ENCODE data around the gene CBS. TPM values are rescaled to one million over a fixed set of nuclear protein-coding genes. Genes with fewer than 3 reads are reported as not detected.
"Not testable (repeated sequence)": the region's sequence is repeated elsewhere in the genome, so short reads cannot be mapped to it uniquely, and the experiment has no call there.

Gene CBS
- polyA plus RNA-seq, 2 of the 4 experiments (the other 2 are of a cell fraction): 13.7 to 38.3 TPM

- H3K4me3 ChIP-seq; H3K27ac ChIP-seq; H3K4me2 ChIP-seq; DNase-seq (ENCODE audit: low read depth in 1 of 2, low spot score in 1 of 2); CTCF ChIA-PET; FAIRE-seq; H3K9me3 ChIP-seq; POLR2A ChIA-PET; H3K4me1 ChIP-seq: not testable (repeated sequence)
- WGBS (ENCODE audit: missing lambda C conversion rate): no CpG with 5 or more reads among the region's 16 CpGs
- ATAC-seq: peak; percentile 65 to 71; a peak in 5 of 6 replicates
These were observed 16.5 kb upstream of the CBS start for GRCh38 chr21:43091979-43092614.

- H3K4me1 ChIP-seq; H3K27ac ChIP-seq; CTCF ChIA-PET; H3K4me3 ChIP-seq; POLR2A ChIA-PET; FAIRE-seq; DNase-seq (ENCODE audit: low read depth in 1 of 2, low spot score in 1 of 2); H3K9me3 ChIP-seq; ATAC-seq; H3K4me2 ChIP-seq: not testable (repeated sequence)
- no CpG with 5 or more reads among the region's 3 CpGs for WGBS (ENCODE audit: missing lambda C conversion rate)
These were observed 15.3 kb upstream of the CBS start for GRCh38 chr21:43090947-43091346.

DNA sequence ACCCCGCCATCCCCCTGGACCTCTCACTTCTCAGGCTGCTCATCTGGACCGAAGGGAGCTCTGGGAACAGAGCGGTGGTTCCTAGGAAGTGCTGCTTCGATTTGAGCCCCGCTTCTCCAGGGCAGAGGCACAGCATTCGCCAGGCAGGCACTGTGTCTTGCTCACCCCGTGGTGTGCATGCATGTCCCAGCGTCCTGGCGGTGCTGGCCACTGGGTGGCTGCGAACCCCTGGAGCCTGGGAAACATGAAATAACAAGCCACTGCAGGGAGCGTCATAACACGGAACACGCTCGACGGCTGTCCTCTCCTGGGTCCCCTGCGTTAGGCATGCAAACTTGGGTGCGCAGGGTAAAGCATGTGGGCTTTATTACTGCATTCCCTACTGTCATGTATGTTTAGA lies 13.8 kb upstream of the CBS start:
- H3K4me2 ChIP-seq; FAIRE-seq; CTCF ChIA-PET; H3K4me1 ChIP-seq; DNase-seq (ENCODE audit: low read depth in 1 of 2, low spot score in 1 of 2); POLR2A ChIA-PET; H3K4me3 ChIP-seq; H3K9me3 ChIP-seq; H3K27ac ChIP-seq: not testable (repeated sequence)
- no CpG with 5 or more reads among the region's 17 CpGs for WGBS (ENCODE audit: missing lambda C conversion rate)
- peak in 1 of 2 experiments; percentile 41; a peak in 3 of 6 replicates for ATAC-seq

DNA sequence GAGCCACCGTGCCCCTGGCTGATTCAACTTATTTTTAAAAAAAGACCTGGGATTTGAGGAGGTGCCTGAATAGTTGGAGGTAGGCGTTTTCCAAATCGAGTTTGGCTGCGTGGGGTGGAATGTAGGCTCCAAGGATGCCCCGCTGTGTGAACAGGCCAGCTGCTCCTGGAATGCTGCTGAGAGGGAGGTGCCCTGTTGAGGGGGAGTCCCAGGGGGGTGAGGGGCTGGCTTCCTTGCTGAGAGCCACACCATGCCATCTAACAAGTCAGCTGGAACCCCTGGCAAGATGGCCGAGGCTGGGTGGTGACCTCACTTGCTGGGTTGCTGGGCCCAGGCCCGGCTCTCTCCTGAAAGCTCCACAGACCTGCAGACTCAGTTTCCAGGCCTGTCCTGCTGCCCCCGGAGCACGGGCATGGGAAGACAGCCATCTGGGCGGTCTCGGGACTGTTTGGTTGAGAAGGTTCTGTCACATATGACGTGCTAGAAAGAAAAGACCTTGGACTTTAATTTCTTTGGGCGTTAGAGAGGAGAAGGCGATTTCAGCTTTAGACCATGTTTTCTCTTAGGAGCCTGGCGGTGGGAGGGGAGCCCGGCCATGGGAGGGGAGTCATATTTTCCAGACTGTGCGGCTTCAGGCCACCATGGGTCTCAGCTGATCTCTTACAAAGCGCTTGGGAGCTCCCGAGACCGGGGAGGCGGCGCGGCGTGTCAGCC lies 7.1 kb upstream of the CBS start:
- H3K4me3 ChIP-seq; H3K4me2 ChIP-seq; ATAC-seq; FAIRE-seq; POLR2A ChIA-PET; H3K27ac ChIP-seq; CTCF ChIA-PET; DNase-seq (ENCODE audit: low read depth in 1 of 2, low spot score in 1 of 2); H3K4me1 ChIP-seq; H3K9me3 ChIP-seq: not testable (repeated sequence)
- WGBS (ENCODE audit: missing lambda C conversion rate): no CpG with 5 or more reads among the region's 24 CpGs

DNA sequence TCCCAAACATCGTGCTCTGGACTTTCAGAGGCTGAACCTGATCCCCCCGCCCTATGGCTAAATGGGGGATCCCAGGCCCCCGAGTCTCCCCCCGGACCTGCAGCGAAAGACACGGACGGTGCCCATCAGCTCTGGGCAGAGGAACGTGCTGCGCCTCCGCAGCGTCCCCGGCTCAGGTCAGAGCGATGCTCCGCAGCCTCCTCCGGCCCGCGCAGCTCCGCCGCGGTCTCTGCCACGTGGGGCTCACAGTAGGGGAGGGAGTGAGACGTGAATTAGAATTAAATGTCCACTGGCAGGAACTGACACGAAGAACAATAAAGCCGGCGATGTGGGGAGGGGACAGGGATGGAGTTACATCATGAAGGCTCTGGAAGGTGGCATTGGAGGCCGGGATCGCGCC lies 1.0 kb upstream of the CBS start:
- peak; percentile 5 to 38; a peak in 3 of 6 replicates for ATAC-seq
- H3K4me2 ChIP-seq; DNase-seq (ENCODE audit: low read depth in 1 of 2, low spot score in 1 of 2); FAIRE-seq; POLR2A ChIA-PET; H3K9me3 ChIP-seq; H3K4me1 ChIP-seq; H3K27ac ChIP-seq; H3K4me3 ChIP-seq; CTCF ChIA-PET: not testable (repeated sequence)
- no CpG with 5 or more reads among the region's 28 CpGs for WGBS (ENCODE audit: missing lambda C conversion rate)

- H3K9me3 ChIP-seq; H3K4me1 ChIP-seq; DNase-seq (ENCODE audit: low read depth in 1 of 2, low spot score in 1 of 2); FAIRE-seq; H3K4me3 ChIP-seq; POLR2A ChIA-PET; H3K4me2 ChIP-seq; CTCF ChIA-PET; H3K27ac ChIP-seq: not testable (repeated sequence)
- WGBS (ENCODE audit: missing lambda C conversion rate): no CpG with 5 or more reads among the region's 77 CpGs
- peak; percentile 34 to 75; a peak in 5 of 6 replicates for ATAC-seq
These were observed 495 bp upstream of the CBS start for GRCh38 chr21:43076023-43076637.

DNA sequence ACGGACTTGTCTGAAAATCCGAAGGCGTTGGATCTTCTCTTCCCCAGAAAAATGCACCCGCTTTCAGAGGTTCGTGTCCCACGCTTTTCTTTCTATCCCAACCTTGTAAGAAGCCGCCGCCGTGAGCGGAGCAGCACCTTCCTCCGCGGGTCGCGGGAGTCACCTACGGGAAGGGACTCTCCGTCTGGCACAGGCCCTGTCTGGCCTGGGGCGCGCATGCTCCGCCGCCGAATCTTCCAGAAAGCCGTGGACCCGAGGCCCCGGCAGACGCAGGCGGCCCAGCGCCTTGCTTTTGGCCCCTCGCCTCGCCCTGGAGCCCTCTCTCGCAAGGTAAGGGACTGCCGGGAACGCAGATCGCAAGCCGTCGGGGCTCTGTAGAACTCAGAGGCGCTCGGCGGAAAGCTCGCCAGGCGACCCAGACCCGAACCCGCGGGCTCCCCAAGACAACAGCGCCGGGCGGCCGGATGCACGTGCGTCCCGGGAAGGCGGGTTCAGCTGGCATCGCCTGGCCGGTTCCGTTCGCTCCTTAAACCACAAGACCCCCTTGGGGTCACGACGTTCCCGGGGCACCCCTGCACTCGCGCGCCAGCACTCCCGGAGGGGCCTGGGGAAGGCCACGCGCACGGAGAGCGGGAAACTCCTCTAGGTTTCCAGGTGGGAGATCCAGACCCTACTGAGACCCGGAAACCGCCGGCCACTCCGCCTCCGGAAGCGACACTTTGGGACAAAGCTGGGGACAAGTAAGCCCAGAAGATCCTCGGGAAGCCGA lies 1.1 kb downstream of the CBS start:
- FAIRE-seq; DNase-seq (ENCODE audit: low read depth in 1 of 2, low spot score in 1 of 2); H3K4me1 ChIP-seq; H3K4me3 ChIP-seq; H3K9me3 ChIP-seq; ATAC-seq; H3K4me2 ChIP-seq; POLR2A ChIA-PET; H3K27ac ChIP-seq; CTCF ChIA-PET: not testable (repeated sequence)
- WGBS (ENCODE audit: missing lambda C conversion rate): no CpG with 5 or more reads among the region's 74 CpGs

DNA sequence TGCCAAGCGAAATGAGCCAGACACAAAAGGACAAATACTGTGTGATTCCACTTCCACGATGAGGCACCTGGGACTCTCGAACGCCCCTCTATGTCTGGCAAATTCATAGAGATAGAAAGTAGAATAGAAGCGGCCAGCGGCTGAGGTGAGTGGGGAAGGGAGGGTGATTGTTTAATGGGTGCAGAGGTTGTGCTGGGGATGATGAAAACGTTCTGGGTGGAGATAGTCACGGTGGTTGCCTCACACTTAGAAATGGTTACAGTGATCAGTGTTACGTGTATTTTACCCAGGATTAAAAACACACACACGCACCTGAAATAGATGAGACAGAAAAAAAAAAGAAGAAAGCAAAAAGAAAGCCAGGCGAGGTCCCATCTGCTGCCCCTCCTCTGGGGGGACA lies 2.9 kb downstream of the CBS start:
- POLR2A ChIA-PET; H3K27ac ChIP-seq; ATAC-seq; H3K4me2 ChIP-seq; H3K4me3 ChIP-seq; H3K4me1 ChIP-seq; H3K9me3 ChIP-seq; FAIRE-seq; DNase-seq (ENCODE audit: low read depth in 1 of 2, low spot score in 1 of 2); CTCF ChIA-PET: not testable (repeated sequence)
- no CpG with 5 or more reads among the region's 11 CpGs for WGBS (ENCODE audit: missing lambda C conversion rate)

- POLR2A ChIA-PET; H3K4me1 ChIP-seq; H3K27ac ChIP-seq; FAIRE-seq; DNase-seq (ENCODE audit: low read depth in 1 of 2, low spot score in 1 of 2); CTCF ChIA-PET; H3K9me3 ChIP-seq; H3K4me3 ChIP-seq; H3K4me2 ChIP-seq; ATAC-seq: not testable (repeated sequence)
- no CpG with 5 or more reads among the region's 10 CpGs for WGBS (ENCODE audit: missing lambda C conversion rate)
These were observed 6.0 kb downstream of the CBS start for GRCh38 chr21:43069682-43070081.

- FAIRE-seq; H3K9me3 ChIP-seq; POLR2A ChIA-PET; H3K27ac ChIP-seq; H3K4me1 ChIP-seq; ATAC-seq; CTCF ChIA-PET; DNase-seq (ENCODE audit: low read depth in 1 of 2, low spot score in 1 of 2); H3K4me2 ChIP-seq; H3K4me3 ChIP-seq: not testable (repeated sequence)
- 69% methylated on average over 3 of the region's 12 CpGs for WGBS (ENCODE audit: missing lambda C conversion rate)
These were observed 7.6 kb downstream of the CBS start for GRCh38 chr21:43068065-43068464.

- H3K4me3 ChIP-seq; ATAC-seq; POLR2A ChIA-PET; H3K9me3 ChIP-seq; FAIRE-seq; H3K4me1 ChIP-seq; CTCF ChIA-PET; DNase-seq (ENCODE audit: low read depth in 1 of 2, low spot score in 1 of 2); H3K4me2 ChIP-seq; H3K27ac ChIP-seq: not testable (repeated sequence)
- WGBS (ENCODE audit: missing lambda C conversion rate): 100% methylated on average over 1 of the region's 12 CpGs
These were observed 8.9 kb downstream of the CBS start for GRCh38 chr21:43066690-43067089.

All from A549 (cell line).